DND-41 (cell line): ENCODE results near the gene TBC1D22A.

Source experiments
- ATAC-seq: fragments of 200-7000 bp; cut with Tn5 transposase; 3 replicates; pipeline ENCODE4 v1.9.1; 2021; ENCODE audit warnings: low read depth; ENCODE audit not compliant: insufficient read depth
- DNase-seq: peaks from one replicate; pipeline ENCODE4 v3.0.0-alpha.2; 2020
- H2AFZ ChIP-seq: 2 replicates; pipeline ENCODE4 v1.6.0; 2012; ENCODE audit warnings: low read depth, low read length
- H3K27ac ChIP-seq: 2 replicates; pipeline ENCODE4 v1.5.1; 2012; ENCODE audit warnings: low read length, inconsistent platforms
- H3K27me3 ChIP-seq: fragments of 200-600 bp; sonication (generic); 2 replicates; pipeline ENCODE4 v1.6.0; 2012; ENCODE audit warnings: low read length, mild to moderate bottlenecking, inconsistent platforms; ENCODE audit not compliant: insufficient read depth, poor library complexity
- H3K36me3 ChIP-seq: 2 replicates; pipeline ENCODE4 v1.5.1; 2012; ENCODE audit warnings: low read length, inconsistent platforms; ENCODE audit not compliant: insufficient read depth
- H3K4me1 ChIP-seq: 2 replicates; pipeline ENCODE4 v1.5.1; 2012; ENCODE audit warnings: mild to moderate bottlenecking, low read length; ENCODE audit not compliant: insufficient read depth
- H3K4me2 ChIP-seq: 2 replicates; pipeline ENCODE4 v1.6.0; 2012; ENCODE audit warnings: mild to moderate bottlenecking, moderate library complexity, low read length, inconsistent platforms; ENCODE audit not compliant: insufficient read depth
- H3K4me3 ChIP-seq, 2 experiments: fragments of 200-600 bp in 1 of 2; shearing (Covaris generic) in 1 of 2; 2 replicates each; pipeline ENCODE4 v1.5.1; 2012 to 2016; ENCODE audit warnings: inconsistent platforms in 2 of 2, low read length in 2 of 2, mild to moderate bottlenecking in 2 of 2, low read depth in 1 of 2, moderate library complexity in 1 of 2
- H3K79me2 ChIP-seq: 2 replicates; pipeline ENCODE4 v1.6.0; 2012; ENCODE audit warnings: low read length, inconsistent platforms; ENCODE audit not compliant: insufficient read depth
- H3K9ac ChIP-seq: 2 replicates; pipeline ENCODE4 v1.6.0; 2012; ENCODE audit warnings: low read depth, mild to moderate bottlenecking, inconsistent platforms, low read length, moderate library complexity
- H3K9me3 ChIP-seq: 2 replicates; pipeline ENCODE4 v1.5.1; 2012; ENCODE audit warnings: low read length, moderate library complexity, mild to moderate bottlenecking, inconsistent platforms; ENCODE audit not compliant: insufficient read depth, severe bottlenecking
- H4K20me1 ChIP-seq: 2 replicates; pipeline ENCODE4 v1.6.0; 2012; ENCODE audit warnings: low read length; ENCODE audit not compliant: insufficient read depth
- EZH2 ChIP-seq: IDR thresholded peaks from 3 replicates; pipeline ENCODE4 v1.6.1; 2012; ENCODE audit warnings: borderline replicate concordance, low read depth, mild to moderate bottlenecking, moderate library complexity, low read length, inconsistent platforms; ENCODE audit not compliant: severe bottlenecking
- TF ChIP-seq, protein P1 (sequence below): IDR thresholded peaks from 2 replicates; pipeline ENCODE4 v1.5.1; 2012; ENCODE audit warnings: borderline replicate concordance, low read length, moderate library complexity, mild to moderate bottlenecking; ENCODE audit not compliant: poor library complexity, severe bottlenecking; ENCODE audit errors: extremely low read depth

Gene TBC1D22A

DNA sequence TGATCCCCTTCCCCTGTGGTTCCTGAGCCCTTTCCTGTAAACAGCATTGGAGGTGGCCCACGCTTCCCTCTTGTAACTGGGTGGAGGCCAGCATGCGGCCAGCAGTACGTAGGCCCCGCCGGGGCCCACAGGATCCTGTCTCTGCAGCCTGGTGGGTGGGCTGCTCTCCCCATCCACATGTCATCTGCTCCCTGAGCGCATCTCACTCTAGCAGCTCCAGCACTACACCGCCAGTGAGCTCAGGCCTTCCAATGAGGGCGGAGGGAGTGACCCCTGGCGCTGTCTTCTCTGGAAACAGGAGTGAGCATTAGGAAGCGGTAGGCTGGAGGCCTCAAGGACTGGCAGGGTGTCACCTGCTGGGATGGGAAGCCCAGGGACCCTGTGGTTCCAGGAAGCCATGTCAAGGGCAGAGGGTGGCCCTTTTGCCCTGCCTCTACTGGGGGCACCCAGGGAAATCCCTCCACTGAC is 363.9 kb downstream of the TBC1D22A start:
- H3K9me3 ChIP-seq: no peaks in the 10 kb centered on the region
- H4K20me1 ChIP-seq: peaks cover 6% of the 10 kb centered on the region; the same call in 1 of the 2 replicates
- H3K4me1 ChIP-seq: peaks cover 28% of the 10 kb centered on the region
- H3K27ac ChIP-seq: no peak overlapping the region
- H3K9ac ChIP-seq: no peak overlapping the region
- no peak for DNase-seq
- H2AFZ ChIP-seq: no peak overlapping the region
- ATAC-seq: no peak
- no peak overlapping the region for H3K4me3 ChIP-seq
- TF ChIP-seq, protein P1, sequence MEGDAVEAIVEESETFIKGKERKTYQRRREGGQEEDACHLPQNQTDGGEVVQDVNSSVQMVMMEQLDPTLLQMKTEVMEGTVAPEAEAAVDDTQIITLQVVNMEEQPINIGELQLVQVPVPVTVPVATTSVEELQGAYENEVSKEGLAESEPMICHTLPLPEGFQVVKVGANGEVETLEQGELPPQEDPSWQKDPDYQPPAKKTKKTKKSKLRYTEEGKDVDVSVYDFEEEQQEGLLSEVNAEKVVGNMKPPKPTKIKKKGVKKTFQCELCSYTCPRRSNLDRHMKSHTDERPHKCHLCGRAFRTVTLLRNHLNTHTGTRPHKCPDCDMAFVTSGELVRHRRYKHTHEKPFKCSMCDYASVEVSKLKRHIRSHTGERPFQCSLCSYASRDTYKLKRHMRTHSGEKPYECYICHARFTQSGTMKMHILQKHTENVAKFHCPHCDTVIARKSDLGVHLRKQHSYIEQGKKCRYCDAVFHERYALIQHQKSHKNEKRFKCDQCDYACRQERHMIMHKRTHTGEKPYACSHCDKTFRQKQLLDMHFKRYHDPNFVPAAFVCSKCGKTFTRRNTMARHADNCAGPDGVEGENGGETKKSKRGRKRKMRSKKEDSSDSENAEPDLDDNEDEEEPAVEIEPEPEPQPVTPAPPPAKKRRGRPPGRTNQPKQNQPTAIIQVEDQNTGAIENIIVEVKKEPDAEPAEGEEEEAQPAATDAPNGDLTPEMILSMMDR: no peak
- no peak for TF ChIP-seq EZH2
- no peaks in the 10 kb centered on the region for H3K27me3 ChIP-seq
- no peaks in the 10 kb centered on the region for H3K36me3 ChIP-seq
- no peaks in the 10 kb centered on the region for H3K79me2 ChIP-seq
- H3K4me2 ChIP-seq: no peak overlapping the region

DNA sequence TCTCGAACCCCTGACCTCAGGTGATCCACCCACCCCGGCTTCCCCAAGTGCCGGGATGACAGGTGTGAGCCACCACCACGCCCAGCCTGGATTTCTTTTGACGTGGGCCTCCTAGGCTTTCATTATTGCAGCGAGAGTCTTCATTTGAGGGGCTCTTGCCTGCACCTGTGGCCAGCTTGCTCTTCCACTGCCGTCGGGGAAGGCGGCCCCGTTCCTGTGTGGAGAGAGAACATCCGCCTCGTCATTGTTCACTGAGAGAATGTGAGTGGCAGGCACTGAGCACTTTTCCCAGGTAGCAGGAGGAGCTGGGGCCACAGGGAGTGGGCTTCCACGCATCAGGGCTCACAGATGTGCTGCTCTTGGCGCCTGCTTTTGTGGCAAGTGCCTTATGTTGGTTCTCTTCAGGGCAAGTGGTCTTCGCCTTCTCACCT is 365.0 kb downstream of the TBC1D22A start:
- no peaks in the 10 kb centered on the region for H3K27me3 ChIP-seq
- no peak for DNase-seq
- H4K20me1 ChIP-seq: peaks cover 8% of the 10 kb centered on the region; the same call in 1 of the 2 replicates
- no peaks in the 10 kb centered on the region for H3K79me2 ChIP-seq
- no peak overlapping the region for H3K4me3 ChIP-seq
- no peak overlapping the region for H2AFZ ChIP-seq
- H3K36me3 ChIP-seq: no peaks in the 10 kb centered on the region
- H3K4me1 ChIP-seq: peaks cover 20% of the 10 kb centered on the region
- no peaks in the 10 kb centered on the region for H3K9me3 ChIP-seq
- ATAC-seq: no peak
- no peak overlapping the region for H3K4me2 ChIP-seq
- no peak for TF ChIP-seq EZH2
- TF ChIP-seq, protein P1: no peak
- H3K27ac ChIP-seq: no peak overlapping the region
- no peak overlapping the region for H3K9ac ChIP-seq

DNA sequence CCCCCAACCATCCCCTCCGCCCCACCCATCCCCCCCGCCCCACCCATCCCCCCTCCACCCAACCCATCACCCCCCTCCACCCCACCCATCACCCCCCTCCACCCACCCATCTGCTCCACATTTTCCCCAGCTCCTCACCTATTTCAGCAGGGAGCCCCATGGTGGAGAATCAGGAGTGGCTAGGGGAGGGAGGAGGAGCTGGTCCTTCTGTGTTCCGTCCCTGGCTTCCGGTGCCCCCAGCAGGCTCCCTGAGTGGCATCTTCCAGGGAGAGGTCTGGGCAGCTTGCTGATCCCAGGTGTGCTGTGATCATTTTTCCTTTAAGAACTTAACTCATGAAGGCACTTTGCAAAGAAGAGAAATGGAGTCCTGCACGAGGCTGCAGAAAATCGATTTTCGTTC is 365.8 kb downstream of the TBC1D22A start:
- no peak for ATAC-seq
- no peak overlapping the region for H2AFZ ChIP-seq
- no peak overlapping the region for H3K4me3 ChIP-seq
- no peaks in the 10 kb centered on the region for H3K79me2 ChIP-seq
- H3K27ac ChIP-seq: no peak overlapping the region
- no peak overlapping the region for H3K9ac ChIP-seq
- peaks cover 9% of the 10 kb centered on the region; the same call in 1 of the 2 replicates for H4K20me1 ChIP-seq
- no peak for TF ChIP-seq EZH2
- TF ChIP-seq, protein P1: no peak
- H3K36me3 ChIP-seq: no peaks in the 10 kb centered on the region
- DNase-seq: no peak
- H3K27me3 ChIP-seq: no peaks in the 10 kb centered on the region
- no peak overlapping the region for H3K4me2 ChIP-seq
- H3K4me1 ChIP-seq: peaks cover 13% of the 10 kb centered on the region
- no peaks in the 10 kb centered on the region for H3K9me3 ChIP-seq

DNA sequence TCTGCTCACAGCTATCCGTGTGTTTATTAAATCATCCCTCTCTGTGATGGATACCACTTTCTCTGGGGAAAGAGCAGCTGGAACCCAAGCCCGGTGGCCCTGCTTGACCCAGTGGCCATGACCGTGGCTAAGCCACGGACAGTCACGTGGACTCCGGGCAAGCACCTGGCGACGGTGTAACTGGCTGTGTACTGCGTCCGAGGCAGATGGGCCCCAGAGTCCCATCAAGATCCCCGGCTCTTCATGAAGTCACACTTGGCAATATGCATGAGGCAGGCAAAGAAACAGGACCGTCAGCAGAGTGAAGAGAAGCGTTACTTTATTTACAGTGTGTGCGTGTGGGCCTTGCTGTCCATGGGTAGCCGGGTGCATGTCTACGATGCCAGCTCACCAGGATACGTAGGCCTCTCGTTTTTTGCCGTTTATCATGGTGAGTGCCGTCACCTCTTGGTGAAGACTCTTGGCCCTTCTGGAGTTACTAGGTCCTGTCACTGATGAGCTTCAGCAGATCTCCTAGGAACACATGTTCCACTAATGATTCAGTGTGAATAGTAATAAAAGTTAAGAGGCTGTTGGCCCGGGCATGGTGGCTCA is 366.3 kb downstream of the TBC1D22A start:
- Histone ChIP-seq H2AFZ (no peak overlapping the region), H3K9ac (no peak overlapping the region), H3K9me3 (no peaks in the 10 kb centered on the region), H3K4me2 (no peak overlapping the region), H3K79me2 (no peaks in the 10 kb centered on the region), H3K27me3 (no peaks in the 10 kb centered on the region), H3K4me1 (peaks cover 8% of the 10 kb centered on the region), H3K4me3 (no peak overlapping the region), H3K36me3 (no peaks in the 10 kb centered on the region), H3K27ac (no peak overlapping the region), H4K20me1 (peaks cover 9% of the 10 kb centered on the region; the same call in 1 of the 2 replicates)
- no peak for ATAC-seq
- no peak for DNase-seq
- TF ChIP-seq EZH2: no peak
- TF ChIP-seq, protein P1: no peak
